Neural crest cell (in vitro differentiated cells): ENCODE data around the gene POLN. TPM values are rescaled to one million over a fixed set of nuclear protein-coding genes. Genes with fewer than 3 reads are reported as not detected.

Experiments
- DNase-seq: peaks from one replicate; pipeline ENCODE4 v3.0.0; 2021; ENCODE audit warnings: low read depth, mixed read lengths, low spot score
- H3K27ac Mint-ChIP-seq: one replicate; pipeline ENCODE4 v1.8.0; 2021; ENCODE audit warnings: mild to moderate bottlenecking, mixed read lengths; ENCODE audit not compliant: unreplicated experiment
- H3K27me3 Mint-ChIP-seq: 2 replicates; pipeline ENCODE4 v1.8.0; 2021; ENCODE audit warnings: low read depth, mild to moderate bottlenecking, mixed read lengths
- H3K36me3 Mint-ChIP-seq: 2 replicates; pipeline ENCODE4 v1.8.0; 2021; ENCODE audit warnings: low read depth, mild to moderate bottlenecking, mixed read lengths
- H3K4me1 Mint-ChIP-seq: 2 replicates; pipeline ENCODE4 v1.8.0; 2021; ENCODE audit warnings: mixed read lengths
- H3K4me3 Mint-ChIP-seq: one replicate; pipeline ENCODE4 v1.8.0; 2021; ENCODE audit warnings: mild to moderate bottlenecking, mixed read lengths
- H3K9me3 Mint-ChIP-seq: 2 replicates; pipeline ENCODE4 v1.8.0; 2021; ENCODE audit warnings: mixed read lengths
- CTCF ChIP-seq: fragments of 200-600 bp; sonication (generic); conservative IDR thresholded peaks from 2 replicates; pipeline ENCODE4 v1.5.0; 2021; ENCODE audit warnings: antibody characterized with exemption, mild to moderate bottlenecking
- total RNA-seq: library from RNA; stranded (reverse); gene quantifications from 2 replicates; pipeline ENCODE4 v1.2.1, GENCODE V29; 2021

POLN gene
- total RNA-seq, 1 donor from 2014 or later: 5.6 TPM

DNA sequence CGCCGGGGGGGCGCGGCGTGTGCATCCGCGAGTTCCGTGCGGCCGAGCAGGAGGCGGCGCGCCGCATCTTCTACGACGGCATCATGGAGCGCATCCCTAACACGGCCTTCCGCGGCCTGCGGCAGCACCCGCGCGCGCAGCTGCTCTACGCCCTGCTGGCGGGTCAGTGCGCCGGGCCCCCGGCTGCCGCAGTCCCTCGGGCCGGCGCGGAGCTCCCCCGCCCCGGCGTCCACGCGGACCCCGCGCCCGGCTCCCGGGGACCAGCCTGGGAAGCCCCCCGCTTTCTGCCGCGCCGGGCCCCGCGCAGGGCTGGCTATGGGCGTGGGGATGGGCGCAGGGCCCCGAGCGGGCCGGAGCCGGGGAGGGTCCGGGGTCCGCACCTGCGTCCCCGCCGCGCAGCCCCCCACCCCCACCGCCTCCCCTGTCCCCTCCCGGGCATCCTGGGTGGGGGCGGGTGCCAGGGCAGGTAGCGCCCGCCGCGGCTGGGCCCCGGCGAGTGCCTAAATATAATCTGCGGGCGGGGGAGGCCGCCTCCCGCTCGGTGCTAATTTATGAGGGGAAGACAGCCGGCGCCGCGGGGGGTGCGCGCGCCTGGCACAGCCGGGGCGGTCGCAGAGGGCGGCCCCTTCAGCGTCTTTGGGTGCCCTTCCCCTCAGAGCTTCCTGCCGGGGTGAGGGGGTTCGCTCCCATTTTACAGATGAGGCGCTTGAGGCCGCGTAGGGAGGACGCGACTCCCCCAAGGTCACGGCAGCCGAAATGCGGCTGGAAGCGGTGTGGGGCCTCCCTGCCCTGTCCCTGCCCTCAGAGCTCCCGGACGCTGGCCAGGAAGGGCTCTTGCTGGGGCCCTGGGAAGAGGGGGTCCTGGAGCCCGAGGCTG is 182.0 kb downstream of the POLN start:
- TF ChIP-seq CTCF: no peak
- Mint-ChIP-seq H3K27me3 (peaks cover 37% of the 10 kb centered on the region), H3K4me1 (peaks cover 7% of the 10 kb centered on the region), H3K9me3 (no peaks in the 10 kb centered on the region), H3K27ac (no peak overlapping the region), H3K4me3 (no peak overlapping the region), H3K36me3 (no peaks in the 10 kb centered on the region)
- no peak for DNase-seq

DNA sequence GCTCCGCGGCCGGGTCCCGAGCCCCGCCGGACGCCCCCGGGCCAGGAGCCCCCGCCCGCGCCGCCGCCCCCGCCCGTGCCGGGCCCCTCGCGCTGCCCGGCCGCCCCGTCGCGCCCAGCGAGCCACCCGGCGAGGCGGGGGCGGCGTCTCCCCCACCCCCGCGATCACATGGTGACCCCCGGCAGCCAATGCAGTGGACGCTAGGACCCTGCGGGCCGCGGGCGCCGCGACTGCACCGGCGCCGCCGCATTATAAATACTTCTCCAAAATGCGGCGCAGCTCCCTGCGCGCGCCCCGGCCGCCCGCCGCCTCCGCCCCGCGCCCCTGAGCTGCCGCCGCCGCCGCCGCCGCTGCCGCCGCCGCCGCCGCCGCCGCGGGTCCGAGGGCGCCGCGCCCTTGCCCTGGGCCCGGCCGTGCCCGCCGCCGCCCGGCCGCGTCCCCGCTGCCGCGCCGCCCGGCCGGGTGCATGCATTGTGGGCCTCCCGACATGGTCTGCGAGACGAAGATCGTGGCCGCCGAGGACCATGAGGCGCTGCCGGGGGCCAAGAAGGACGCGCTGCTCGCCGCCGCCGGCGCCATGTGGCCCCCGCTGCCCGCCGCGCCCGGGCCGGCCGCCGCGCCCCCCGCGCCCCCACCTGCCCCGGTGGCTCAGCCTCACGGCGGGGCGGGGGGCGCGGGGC is 182.7 kb downstream of the POLN start, which contains the start of gene NAT8L:
TSS of gene NAT8L (plus strand) at position 282 of the 680 bp plus-strand sequence. CDS start at position 467, 185 bp downstream.
- peak; percentile 37 for DNase-seq
- H3K4me1 Mint-ChIP-seq: peaks cover 7% of the 10 kb centered on the region
- no peak for TF ChIP-seq CTCF
- no peaks in the 10 kb centered on the region for H3K9me3 Mint-ChIP-seq
- no peak within 1 kb of the TSS for H3K4me3 Mint-ChIP-seq
- peaks cover 38% of the 10 kb centered on the region for H3K27me3 Mint-ChIP-seq
- H3K27ac Mint-ChIP-seq: no peak within 1 kb of the TSS
- no peaks in the 10 kb centered on the region for H3K36me3 Mint-ChIP-seq

GRCh38 chr4:2058264-2059045 is 183.5 kb downstream of the POLN start:
- peaks cover 7% of the 10 kb centered on the region for H3K4me1 Mint-ChIP-seq
- no peaks in the 10 kb centered on the region for H3K36me3 Mint-ChIP-seq
- no peak overlapping the region for H3K27ac Mint-ChIP-seq
- TF ChIP-seq CTCF: no peak
- peaks cover 40% of the 10 kb centered on the region for H3K27me3 Mint-ChIP-seq
- no peak overlapping the region for H3K4me3 Mint-ChIP-seq
- DNase-seq: peak; percentile 28
- no peaks in the 10 kb centered on the region for H3K9me3 Mint-ChIP-seq

DNA sequence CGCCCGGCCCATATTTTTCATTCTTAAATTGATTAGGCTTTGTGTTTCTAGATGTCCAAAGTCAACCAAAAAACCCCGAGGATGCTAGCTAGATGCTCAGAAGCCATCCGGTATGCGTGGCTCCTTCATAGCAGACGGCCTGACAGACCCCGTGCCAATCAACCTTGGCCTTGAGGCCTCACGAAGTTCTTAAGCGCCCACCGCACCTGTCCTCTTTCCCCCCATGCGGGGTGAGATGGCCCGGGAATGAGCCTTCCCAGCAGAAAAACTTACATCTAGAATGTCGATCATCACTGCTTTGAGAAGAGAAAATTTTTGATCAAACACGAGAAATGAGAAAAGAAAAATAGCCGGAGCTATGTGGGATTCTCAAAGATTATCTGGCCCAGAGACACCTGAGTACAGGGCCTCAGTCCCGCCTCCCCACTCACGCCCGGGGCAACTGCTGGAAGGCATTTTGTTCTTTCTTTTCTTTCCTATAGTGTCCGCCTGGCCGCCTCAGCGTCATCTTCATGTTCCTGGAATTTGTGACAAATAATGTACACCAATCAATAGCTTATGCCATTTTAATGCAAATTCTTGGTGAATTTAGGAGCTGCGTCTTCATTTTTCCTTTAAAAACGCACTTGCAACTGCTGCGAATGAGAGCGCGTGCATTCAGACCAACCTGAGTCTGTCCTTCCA is 184.4 kb downstream of the POLN start:
- Mint-ChIP-seq H3K4me1 (peaks cover 7% of the 10 kb centered on the region), H3K36me3 (no peaks in the 10 kb centered on the region), H3K27ac (no peak overlapping the region), H3K9me3 (no peaks in the 10 kb centered on the region), H3K4me3 (peak overlapping the region; percentile 90), H3K27me3 (peaks cover 42% of the 10 kb centered on the region)
- no peak for TF ChIP-seq CTCF
- no peak for DNase-seq

- Mint-ChIP-seq H3K9me3 (no peaks in the 10 kb centered on the region), H3K4me1 (peaks cover 7% of the 10 kb centered on the region), H3K27me3 (peaks cover 38% of the 10 kb centered on the region), H3K36me3 (no peaks in the 10 kb centered on the region), H3K4me3 (no peak overlapping the region), H3K27ac (no peak overlapping the region)
- TF ChIP-seq CTCF: no peak
- no peak for DNase-seq
Measured at GRCh38 chr4:2054217-2054616, 187.7 kb downstream of the POLN start.
